GM19463 (cell line): Measurements from ENCODE around the gene CNN2.

Source experiments
- ATAC-seq: cut with Tn5 transposase; IDR thresholded peaks from one replicate; pipeline ENCODE4 v1.9.1; 2021; ENCODE audit warnings: mild to moderate bottlenecking, moderate library complexity; ENCODE audit not compliant: unreplicated experiment

The CNN2 gene

GRCh38 chr19:1080360-1081161 lies 54.2 kb downstream of the CNN2 start:
- no peak for ATAC-seq

DNA sequence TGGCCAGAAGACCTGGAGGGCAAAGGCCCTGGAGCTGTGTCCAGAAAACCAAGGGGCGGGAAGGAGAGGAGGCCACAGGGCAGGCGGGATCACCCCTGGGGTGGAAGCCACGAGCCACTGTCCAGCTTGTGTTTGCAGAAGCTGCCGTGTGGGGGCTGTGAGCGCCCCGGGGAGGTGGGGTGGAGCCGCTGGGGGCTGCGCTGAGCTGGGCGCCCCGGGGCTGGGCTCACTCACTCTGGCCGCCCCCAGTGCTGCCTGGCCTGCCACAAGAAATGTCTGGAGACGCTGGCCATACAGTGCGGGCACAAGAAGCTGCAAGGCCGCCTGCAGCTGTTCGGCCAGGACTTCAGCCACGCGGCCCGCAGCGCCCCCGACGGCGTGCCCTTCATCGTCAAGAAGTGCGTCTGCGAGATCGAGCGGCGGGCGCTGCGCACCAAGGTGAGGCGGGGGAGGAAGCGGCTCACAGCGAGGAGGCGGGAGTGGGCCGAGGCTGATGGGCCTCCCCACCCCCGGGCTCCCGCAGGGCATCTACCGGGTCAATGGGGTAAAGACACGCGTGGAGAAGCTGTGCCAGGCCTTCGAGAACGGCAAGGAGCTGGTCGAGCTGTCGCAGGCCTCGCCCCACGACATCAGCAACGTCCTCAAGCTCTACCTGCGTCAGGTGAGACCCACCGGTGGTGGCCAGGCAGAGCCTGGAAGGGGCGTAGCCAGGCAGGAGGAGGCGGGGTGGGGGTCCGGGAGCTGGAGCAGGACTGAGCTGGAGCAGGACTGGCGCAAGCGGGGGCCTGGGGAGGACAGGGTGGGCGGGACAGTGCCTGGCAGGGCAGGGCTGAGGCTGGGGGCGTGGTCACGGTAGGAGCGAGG lies 55.1 kb downstream of the CNN2 start:
- ATAC-seq, result no peak

GRCh38 chr19:1082165-1082927 lies 55.9 kb downstream of the CNN2 start:
- ATAC-seq, result no peak

DNA sequence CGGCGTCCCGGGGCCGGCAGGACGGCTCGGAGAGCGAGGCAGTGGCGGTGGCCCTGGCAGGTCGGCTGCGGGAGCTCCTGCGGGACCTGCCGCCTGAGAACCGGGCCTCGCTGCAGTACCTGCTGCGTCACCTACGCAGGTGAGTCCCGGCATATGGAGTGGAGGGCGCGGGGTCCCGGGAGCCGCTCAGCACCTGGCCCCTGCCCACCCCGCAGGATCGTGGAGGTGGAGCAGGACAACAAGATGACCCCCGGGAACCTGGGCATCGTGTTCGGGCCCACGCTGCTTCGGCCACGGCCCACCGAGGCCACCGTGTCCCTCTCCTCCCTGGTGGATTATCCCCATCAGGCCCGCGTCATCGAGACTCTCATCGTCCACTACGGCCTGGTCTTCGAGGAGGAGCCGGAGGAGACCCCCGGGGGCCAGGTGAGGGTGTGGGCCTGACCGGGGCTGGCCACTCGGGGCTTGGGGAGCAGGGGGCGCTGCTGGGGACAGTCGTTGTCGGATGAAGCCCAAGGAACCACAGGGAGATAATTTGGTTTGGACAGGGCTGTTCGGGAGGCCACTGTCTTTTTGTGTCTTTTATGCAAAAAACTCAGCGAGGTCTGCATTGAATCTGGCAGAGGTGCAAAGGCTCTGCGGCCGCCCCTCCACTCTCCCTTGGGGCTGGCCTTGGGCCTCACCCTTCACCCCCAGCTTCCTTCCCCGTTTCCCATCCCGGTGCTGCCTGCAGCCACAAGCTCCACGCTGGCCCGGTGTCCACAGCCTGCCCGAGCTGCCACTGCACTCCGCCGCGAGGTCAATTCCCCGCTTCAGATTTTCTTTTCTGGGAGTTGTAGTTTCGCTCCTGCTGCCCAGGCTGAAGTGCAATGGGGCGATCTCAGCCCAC lies 56.8 kb downstream of the CNN2 start:
- no peak for ATAC-seq

DNA sequence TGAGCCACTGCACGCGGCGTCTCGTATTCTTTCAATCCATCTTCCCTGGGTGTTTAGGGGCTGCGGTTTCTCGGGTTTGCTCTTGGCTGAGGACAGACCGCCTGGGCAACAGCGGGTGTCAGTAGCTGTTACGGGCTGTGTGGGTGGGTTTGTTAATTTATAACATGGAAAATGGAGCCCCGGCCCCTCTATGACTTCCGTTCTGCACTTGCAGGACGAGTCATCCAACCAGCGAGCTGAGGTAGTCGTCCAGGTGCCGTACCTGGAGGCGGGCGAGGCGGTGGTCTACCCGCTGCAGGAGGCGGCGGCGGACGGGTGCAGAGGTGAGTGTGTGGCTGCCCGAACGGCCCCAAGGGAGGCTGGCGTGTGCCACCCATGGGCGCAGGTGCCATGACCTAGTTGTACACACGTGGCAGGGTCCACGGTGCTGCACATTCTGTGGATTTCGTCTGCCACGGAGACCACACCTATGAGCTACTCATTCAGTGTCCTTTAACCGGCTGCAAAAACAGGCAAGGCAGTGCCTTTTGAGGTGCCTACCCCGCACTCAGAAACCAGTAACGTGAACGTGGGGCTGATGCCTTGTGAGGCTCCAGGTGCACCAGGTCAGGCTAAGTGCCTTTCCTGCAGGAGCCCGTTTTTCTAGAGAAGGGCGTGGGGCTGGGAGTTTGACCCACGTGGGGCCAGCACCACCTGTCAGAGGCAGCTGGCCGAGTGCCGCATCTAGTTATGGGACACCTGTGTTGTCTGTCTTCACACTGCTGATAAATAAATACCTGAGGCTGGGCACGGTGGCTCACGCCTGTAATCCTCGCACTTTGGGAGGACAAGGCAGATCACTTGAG lies 57.8 kb downstream of the CNN2 start:
- no peak for ATAC-seq

DNA sequence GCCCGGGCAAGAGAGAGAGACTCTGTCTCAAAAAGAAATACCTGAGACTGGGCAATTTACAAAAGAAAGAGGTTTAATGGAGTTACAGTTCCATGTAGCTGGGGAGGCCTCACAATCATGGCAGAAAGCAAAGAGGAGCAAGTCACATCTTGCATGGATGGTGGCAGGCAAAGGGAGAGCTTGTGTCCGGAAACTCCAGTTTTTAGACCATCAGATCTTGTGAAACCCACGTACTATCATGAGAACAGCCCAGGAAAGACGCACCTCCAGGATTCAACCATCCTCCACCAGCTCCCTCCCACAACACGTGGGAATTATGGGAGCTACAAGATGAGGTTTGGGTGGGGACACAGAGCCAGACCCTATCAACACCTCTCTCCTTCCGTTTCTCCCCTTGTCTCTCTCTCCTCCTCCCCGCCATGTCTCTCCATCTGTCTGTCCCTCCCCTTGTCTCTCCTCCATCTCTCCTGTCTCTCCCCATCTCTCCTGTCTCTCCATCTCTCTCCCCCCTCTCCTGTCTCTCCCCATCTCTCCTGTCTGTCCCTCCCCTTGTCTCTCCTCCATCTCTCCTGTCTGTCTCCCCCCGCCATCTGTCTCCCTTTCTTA lies 58.7 kb downstream of the CNN2 start:
- ATAC-seq, result no peak

DNA sequence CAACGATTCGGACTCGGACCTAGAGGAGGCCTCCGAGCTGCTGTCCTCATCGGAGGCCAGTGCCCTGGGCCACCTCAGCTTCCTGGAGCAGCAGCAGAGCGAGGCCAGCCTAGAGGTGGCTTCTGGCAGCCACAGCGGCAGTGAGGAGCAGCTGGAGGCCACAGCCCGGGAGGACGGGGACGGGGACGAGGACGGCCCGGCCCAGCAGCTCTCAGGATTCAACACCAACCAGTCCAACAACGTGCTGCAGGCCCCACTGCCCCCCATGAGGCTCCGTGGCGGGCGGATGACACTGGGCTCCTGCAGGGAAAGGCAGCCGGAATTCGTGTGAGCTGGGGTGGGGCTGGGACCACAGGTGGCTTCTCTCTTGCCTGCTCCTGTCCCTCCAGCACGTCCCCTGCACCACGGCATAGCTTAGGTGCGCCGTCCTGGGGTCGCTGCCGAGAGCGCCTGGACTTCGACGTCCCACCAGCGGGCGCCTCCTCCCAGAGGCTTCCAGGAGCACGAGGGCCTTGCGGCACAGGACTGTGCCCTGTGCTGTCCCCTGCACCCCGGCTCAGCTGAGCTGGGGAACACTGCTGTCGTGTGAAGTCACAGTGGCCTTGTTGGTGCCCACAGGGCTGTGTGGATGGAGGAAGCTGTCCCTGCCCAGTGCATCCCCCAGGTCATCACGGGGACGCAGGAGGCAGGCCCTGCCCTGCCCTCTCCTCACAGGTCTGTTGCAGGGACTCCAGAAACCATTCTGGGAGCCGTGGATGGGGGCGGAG lies 59.5 kb downstream of the CNN2 start:
- no peak for ATAC-seq

GRCh38 chr19:1086613-1087012 lies 60.2 kb downstream of the CNN2 start:
- ATAC-seq, result no peak

GRCh38 chr19:1087813-1088415 lies 61.5 kb downstream of the CNN2 start:
- no peak for ATAC-seq

DNA sequence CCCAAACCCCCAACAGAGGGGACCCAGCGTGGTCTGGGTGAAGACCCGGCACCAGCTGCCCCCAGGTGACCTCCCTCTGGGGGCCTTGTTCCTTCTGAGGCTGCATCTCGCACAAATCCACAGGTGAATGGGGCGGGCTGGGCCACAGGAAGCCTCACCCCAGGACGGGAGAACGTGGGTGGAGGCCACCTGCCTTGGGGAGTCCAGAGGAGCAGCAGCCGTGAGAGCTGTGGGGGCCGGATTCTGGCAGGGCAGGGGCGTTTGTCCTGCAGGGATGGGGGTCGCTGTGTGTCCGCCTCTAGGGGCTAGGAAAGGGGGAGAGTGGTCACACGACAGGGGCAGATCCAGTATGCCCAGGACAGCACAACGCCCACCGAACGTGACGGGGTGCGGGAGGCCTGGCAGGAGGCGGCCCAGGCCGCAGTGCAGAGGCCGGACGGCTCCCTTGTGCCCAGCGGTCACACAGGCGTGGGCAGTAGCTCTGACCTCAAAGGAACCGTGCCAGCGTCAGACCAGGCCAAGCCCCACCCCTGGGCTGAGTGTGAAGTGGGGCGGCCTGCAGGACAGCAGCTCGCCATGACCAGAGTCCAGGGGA lies 62.1 kb downstream of the CNN2 start:
- no peak for ATAC-seq
